ENCODE results near the gene JOSD1. TPM values are rescaled to one million over a fixed set of nuclear protein-coding genes. Genes with fewer than 3 reads are reported as not detected.

The JOSD1 gene
- total and polyA plus RNA-seq, 4 donors, result 3.4 to 20.6 (median 14.7) TPM

- Histone ChIP-seq H3K36me3 (ENCODE audit: control insufficient read depth in 4 of 4, insufficient read depth in 3 of 4, low read depth in 1 of 4, low read length in 3 of 4) (peaks cover 41 to 62% (median 44%) of the 10 kb centered on the region in 4 donors), H3K27me3 (ENCODE audit: control insufficient read depth in 4 of 4, insufficient read depth in 4 of 4, low read length in 3 of 4) (no peaks in the 10 kb centered on the region), H3K27ac (ENCODE audit: low read depth in 1 of 2, low read length in 2 of 2) (peak overlapping the region in 1 of 2 donors; percentile 40), H3K9me3 (ENCODE audit: control insufficient read depth in 4 of 4, low read length in 3 of 4) (no peaks in the 10 kb centered on the region), H3K4me3 (ENCODE audit: low read depth in 1 of 3, low read length in 3 of 3) (no peak overlapping the region), H3K4me1 (ENCODE audit: control insufficient read depth in 4 of 4, insufficient read depth in 4 of 4, low read length in 3 of 4) (peaks cover 27 to 67% (median 52%) of the 10 kb centered on the region in 4 donors), H3K9ac (ENCODE audit: low read depth in 1 of 2, low read length in 2 of 2) (no peak overlapping the region)
- TF ChIP-seq FOXA1 (IDR thresholded peaks at IDR 0.05) (no peak), TAF1 (conservative IDR thresholded peaks at IDR 0.05) (no peak), RAD21 (IDR thresholded peaks at IDR 0.05) (no peak), GABPA (IDR thresholded peaks at IDR 0.05 in 1 of 2, conservative IDR thresholded peaks at IDR 0.05 in 1 of 2) (no peak), FOXA2 (IDR thresholded peaks at IDR 0.05) (no peak), YY1 (IDR thresholded peaks at IDR 0.05) (no peak), SP1 (IDR thresholded peaks at IDR 0.05) (no peak), JUND (IDR thresholded peaks at IDR 0.05) (no peak), REST (IDR thresholded peaks at IDR 0.05) (no peak), RXRA (IDR thresholded peaks at IDR 0.05) (no peak), NR2F2 (IDR thresholded peaks at IDR 0.05) (no peak), ZBTB33 (IDR thresholded peaks at IDR 0.05) (no peak)
- TF ChIP-seq, protein P1, sequence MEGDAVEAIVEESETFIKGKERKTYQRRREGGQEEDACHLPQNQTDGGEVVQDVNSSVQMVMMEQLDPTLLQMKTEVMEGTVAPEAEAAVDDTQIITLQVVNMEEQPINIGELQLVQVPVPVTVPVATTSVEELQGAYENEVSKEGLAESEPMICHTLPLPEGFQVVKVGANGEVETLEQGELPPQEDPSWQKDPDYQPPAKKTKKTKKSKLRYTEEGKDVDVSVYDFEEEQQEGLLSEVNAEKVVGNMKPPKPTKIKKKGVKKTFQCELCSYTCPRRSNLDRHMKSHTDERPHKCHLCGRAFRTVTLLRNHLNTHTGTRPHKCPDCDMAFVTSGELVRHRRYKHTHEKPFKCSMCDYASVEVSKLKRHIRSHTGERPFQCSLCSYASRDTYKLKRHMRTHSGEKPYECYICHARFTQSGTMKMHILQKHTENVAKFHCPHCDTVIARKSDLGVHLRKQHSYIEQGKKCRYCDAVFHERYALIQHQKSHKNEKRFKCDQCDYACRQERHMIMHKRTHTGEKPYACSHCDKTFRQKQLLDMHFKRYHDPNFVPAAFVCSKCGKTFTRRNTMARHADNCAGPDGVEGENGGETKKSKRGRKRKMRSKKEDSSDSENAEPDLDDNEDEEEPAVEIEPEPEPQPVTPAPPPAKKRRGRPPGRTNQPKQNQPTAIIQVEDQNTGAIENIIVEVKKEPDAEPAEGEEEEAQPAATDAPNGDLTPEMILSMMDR (IDR thresholded peaks at IDR 0.05; ENCODE audit: low read depth, low read length, missing input control), result no peak
- WGBS, result 81% methylated on average over 15 of the region's 15 CpGs
- no peak for DNase-seq (ENCODE audit: low spot score)
These were observed 34.9 kb upstream of the JOSD1 start for GRCh38 chr22:38735465-38736256.

- no peaks in the 10 kb centered on the region for H3K9me3 ChIP-seq (ENCODE audit: control insufficient read depth in 4 of 4, low read length in 3 of 4)
These were observed 34.4 kb upstream of the JOSD1 start for GRCh38 chr22:38735126-38735464.

More at GRCh38 chr22:38735126-38735464, 34.4 kb upstream of the JOSD1 start:
- TF ChIP-seq YY1 (IDR thresholded peaks at IDR 0.05) (no peak), FOXA2 (IDR thresholded peaks at IDR 0.05) (no peak), RXRA (IDR thresholded peaks at IDR 0.05) (no peak), HNF4A (conservative IDR thresholded peaks at IDR 0.05) (no peak)
- TF ChIP-seq, protein P2, sequence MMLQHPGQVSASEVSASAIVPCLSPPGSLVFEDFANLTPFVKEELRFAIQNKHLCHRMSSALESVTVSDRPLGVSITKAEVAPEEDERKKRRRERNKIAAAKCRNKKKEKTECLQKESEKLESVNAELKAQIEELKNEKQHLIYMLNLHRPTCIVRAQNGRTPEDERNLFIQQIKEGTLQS (IDR thresholded peaks at IDR 0.05), result no peak
- TF ChIP-seq, protein P1 (IDR thresholded peaks at IDR 0.05; ENCODE audit: low read depth, low read length, missing input control), result no peak
- H3K4me3 ChIP-seq (ENCODE audit: low read depth in 1 of 3, low read length in 3 of 3), result no peak overlapping the region
- no peak overlapping the region for H3K9ac ChIP-seq (ENCODE audit: low read depth in 1 of 2, low read length in 2 of 2)
- H3K27me3 ChIP-seq (ENCODE audit: control insufficient read depth in 4 of 4, insufficient read depth in 4 of 4, low read length in 3 of 4), result no peaks in the 10 kb centered on the region
- H3K27ac ChIP-seq (ENCODE audit: low read depth in 1 of 2, low read length in 2 of 2), result peak overlapping the region; percentile 5 to 24
- 94% methylated on average over 7 of the region's 7 CpGs for WGBS
- H3K4me1 ChIP-seq (ENCODE audit: control insufficient read depth in 4 of 4, insufficient read depth in 4 of 4, low read length in 3 of 4), result peaks cover 29 to 69% (median 52%) of the 10 kb centered on the region in 4 donors
- DNase-seq (ENCODE audit: low spot score), result no peak
- H3K36me3 ChIP-seq (ENCODE audit: control insufficient read depth in 4 of 4, insufficient read depth in 3 of 4, low read depth in 1 of 4, low read length in 3 of 4), result peaks cover 37 to 62% (median 39%) of the 10 kb centered on the region in 4 donors

All from liver (tissue), 9 donors.